WERI-Rb-1 (cell line): ENCODE data around the gene ANO4.
"Not testable (repeated sequence)": the region's sequence is repeated elsewhere in the genome, so short reads cannot be mapped to it uniquely, and the experiment has no call there.

ENCODE experiments used
- DNase-seq: peaks from one replicate; pipeline ENCODE4 v3.0.0-alpha.2; 2020
- H3K27ac ChIP-seq: fragments of 250-450 bp; sonication (Bioruptor Pico); 2 replicates; pipeline ENCODE4 v1.5.1; 2020; ENCODE audit warnings: mild to moderate bottlenecking, moderate library complexity
- H3K27me3 ChIP-seq: fragments of 250-450 bp; sonication (Bioruptor Pico); 2 replicates; pipeline ENCODE4 v1.5.1; 2021; ENCODE audit warnings: mild to moderate bottlenecking, low read depth, moderate library complexity; ENCODE audit not compliant: insufficient read depth, severe bottlenecking
- H3K36me3 ChIP-seq: fragments of 250-450 bp; sonication (Bioruptor Pico); 2 replicates; pipeline ENCODE4 v1.5.1; 2020; ENCODE audit warnings: mild to moderate bottlenecking, moderate library complexity
- H3K4me3 ChIP-seq: 2 replicates; pipeline ENCODE4 v1.5.1; 2011; ENCODE audit warnings: low read depth, mild to moderate bottlenecking, control low read depth, low read length
- H3K9me3 ChIP-seq: fragments of 250-450 bp; sonication (Bioruptor Pico); 2 replicates; pipeline ENCODE4 v1.5.1; 2021; ENCODE audit warnings: mild to moderate bottlenecking, moderate library complexity; ENCODE audit not compliant: severe bottlenecking
- CTCF ChIP-seq: IDR thresholded peaks from 2 replicates; pipeline ENCODE4 v1.5.1; 2011; ENCODE audit warnings: low read depth, mild to moderate bottlenecking, control low read depth, inconsistent platforms, low read length

The ANO4 gene

GRCh38 chr12:101053203-101053602 is 258.6 kb downstream of the ANO4 start:
- Histone ChIP-seq H3K4me3 (no peak overlapping the region), H3K27me3 (no peaks in the 10 kb centered on the region)

GRCh38 chr12:101055940-101056339 is 261.4 kb downstream of the ANO4 start:
- H3K9me3 ChIP-seq: no peaks in the 10 kb centered on the region
- H3K36me3 ChIP-seq: no peaks in the 10 kb centered on the region
- no peak overlapping the region for H3K4me3 ChIP-seq
- no peak overlapping the region for H3K27ac ChIP-seq
- no peak for TF ChIP-seq CTCF
- no peak for DNase-seq
- H3K27me3 ChIP-seq: no peaks in the 10 kb centered on the region

More at GRCh38 chr12:101053203-101053602, 258.6 kb downstream of the ANO4 start:
- no peak for TF ChIP-seq CTCF
- no peak for DNase-seq
- H3K9me3 ChIP-seq: no peaks in the 10 kb centered on the region
- H3K27ac ChIP-seq: no peak overlapping the region
- H3K36me3 ChIP-seq: no peaks in the 10 kb centered on the region

- DNase-seq, H3K27ac ChIP-seq, H3K4me3 ChIP-seq, H3K9me3 ChIP-seq, H3K27me3 ChIP-seq, H3K36me3 ChIP-seq: not testable (repeated sequence)
Observed at GRCh38 chr12:101062508-101062907, 267.9 kb downstream of the ANO4 start.

- no peaks in the 10 kb centered on the region for H3K27me3 ChIP-seq
- H3K9me3 ChIP-seq: no peaks in the 10 kb centered on the region
- no peaks in the 10 kb centered on the region for H3K36me3 ChIP-seq
- H3K4me3 ChIP-seq: no peak overlapping the region
- DNase-seq: no peak
- no peak for TF ChIP-seq CTCF
- no peak overlapping the region for H3K27ac ChIP-seq
Observed at GRCh38 chr12:101064721-101065120, 270.1 kb downstream of the ANO4 start.

GRCh38 chr12:101066489-101066888 is 271.9 kb downstream of the ANO4 start:
- DNase-seq: no peak
- Histone ChIP-seq H3K9me3 (no peaks in the 10 kb centered on the region), H3K36me3 (no peaks in the 10 kb centered on the region), H3K27me3 (no peaks in the 10 kb centered on the region), H3K4me3 (no peak overlapping the region), H3K27ac (no peak overlapping the region)
- no peak for TF ChIP-seq CTCF

- no peak for DNase-seq
- no peak for TF ChIP-seq CTCF
- no peaks in the 10 kb centered on the region for H3K36me3 ChIP-seq
Observed at GRCh38 chr12:101068402-101068801, 273.8 kb downstream of the ANO4 start.

More at GRCh38 chr12:101068402-101068801, 273.8 kb downstream of the ANO4 start:
- no peaks in the 10 kb centered on the region for H3K27me3 ChIP-seq
- H3K9me3 ChIP-seq: no peaks in the 10 kb centered on the region
- no peak overlapping the region for H3K27ac ChIP-seq
- H3K4me3 ChIP-seq: no peak overlapping the region
